GM12801 (cell line): Measurements from ENCODE around the gene VEGFB.

Source experiments
- TF ChIP-seq, protein P1 (sequence below): IDR thresholded peaks from one replicate; pipeline ENCODE4 v1.5.1; 2011; ENCODE audit warnings: control low read depth; ENCODE audit not compliant: insufficient read length; ENCODE audit errors: extremely low read depth

Gene VEGFB

DNA sequence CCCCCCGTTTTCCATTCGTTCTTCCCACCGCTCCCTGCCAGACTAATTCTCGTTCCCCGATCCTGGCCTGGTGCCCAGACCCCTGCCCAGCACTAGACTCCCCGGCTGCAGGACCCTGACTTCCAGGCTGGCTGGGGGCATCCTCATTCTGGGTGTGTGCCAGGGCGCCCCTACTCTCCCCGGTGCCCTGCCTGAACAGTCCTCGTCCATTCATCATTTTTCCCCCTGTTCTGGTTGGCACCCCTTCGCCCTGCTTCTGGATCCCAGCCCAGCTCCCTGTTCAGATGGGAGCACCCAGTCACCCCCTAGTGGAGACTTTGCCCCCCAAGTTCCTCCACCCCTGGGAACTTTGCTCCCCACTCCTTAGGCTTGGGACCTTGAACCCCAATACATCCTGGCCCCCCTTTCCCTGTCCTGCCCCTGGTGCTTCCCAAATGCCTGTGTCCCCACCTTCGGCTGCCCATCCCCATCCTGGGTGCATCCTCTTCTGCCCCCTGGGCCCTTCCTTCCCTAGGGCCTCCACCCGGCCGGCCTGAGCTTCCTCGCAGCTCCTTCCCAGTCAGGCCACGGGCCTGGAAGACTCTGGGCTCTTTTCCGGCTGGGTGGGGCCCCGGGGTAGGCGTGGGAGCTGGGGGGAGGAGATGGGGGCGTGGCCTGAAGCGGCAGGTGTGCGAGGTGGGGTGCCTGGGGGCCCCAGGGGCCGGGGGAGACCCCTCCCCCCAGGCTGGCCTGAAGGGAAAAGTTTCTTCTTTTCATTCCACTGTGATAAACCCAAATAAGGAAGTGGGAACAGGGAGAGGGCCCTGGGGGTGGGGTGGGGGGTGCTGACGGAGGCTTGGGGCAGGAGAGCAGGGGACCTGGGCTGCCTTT lies 17.9 kb downstream of the VEGFB start:
- TF ChIP-seq, protein P1, sequence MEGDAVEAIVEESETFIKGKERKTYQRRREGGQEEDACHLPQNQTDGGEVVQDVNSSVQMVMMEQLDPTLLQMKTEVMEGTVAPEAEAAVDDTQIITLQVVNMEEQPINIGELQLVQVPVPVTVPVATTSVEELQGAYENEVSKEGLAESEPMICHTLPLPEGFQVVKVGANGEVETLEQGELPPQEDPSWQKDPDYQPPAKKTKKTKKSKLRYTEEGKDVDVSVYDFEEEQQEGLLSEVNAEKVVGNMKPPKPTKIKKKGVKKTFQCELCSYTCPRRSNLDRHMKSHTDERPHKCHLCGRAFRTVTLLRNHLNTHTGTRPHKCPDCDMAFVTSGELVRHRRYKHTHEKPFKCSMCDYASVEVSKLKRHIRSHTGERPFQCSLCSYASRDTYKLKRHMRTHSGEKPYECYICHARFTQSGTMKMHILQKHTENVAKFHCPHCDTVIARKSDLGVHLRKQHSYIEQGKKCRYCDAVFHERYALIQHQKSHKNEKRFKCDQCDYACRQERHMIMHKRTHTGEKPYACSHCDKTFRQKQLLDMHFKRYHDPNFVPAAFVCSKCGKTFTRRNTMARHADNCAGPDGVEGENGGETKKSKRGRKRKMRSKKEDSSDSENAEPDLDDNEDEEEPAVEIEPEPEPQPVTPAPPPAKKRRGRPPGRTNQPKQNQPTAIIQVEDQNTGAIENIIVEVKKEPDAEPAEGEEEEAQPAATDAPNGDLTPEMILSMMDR: no peak

DNA sequence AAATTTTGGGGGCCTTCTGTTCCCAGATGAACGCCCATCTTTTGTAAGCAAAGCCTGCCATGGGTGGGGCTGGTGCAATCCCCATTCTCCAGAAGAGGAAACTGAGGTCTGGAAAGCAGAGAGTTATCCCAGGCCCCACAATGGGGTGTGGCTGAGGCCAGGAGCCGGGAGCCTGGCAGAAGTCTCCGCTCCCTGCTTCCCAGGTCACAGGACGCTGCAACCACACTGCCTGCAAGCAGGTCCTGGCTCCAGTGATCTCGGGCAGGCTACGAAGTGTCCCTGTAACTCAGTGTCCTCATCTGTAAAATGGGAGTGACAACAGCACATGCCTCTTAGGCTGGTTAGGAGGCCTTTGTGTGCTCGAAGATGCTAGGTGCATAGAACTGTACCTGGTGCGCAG lies 18.7 kb downstream of the VEGFB start:
- TF ChIP-seq, protein P1: no peak

DNA sequence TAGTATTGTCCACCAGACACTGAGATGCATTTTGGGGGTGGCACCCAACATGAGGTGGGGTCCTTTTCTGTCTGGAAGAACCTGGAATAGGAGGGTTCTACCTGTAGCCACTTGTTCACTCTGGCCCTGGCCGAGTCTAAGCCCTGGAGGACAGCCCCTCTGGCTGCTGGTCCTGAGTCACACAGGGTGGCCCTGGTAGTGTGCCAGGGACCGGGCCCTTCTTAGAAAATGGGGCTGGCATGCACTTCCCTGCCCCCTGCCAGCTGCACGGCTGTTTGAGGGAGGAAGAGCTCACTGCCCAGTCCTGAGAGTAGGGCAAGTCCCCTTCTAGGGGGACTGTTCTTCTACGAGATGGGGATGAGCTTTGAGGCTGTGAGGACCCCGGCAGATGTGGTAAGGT lies 19.1 kb downstream of the VEGFB start:
- TF ChIP-seq, protein P1: no peak

DNA sequence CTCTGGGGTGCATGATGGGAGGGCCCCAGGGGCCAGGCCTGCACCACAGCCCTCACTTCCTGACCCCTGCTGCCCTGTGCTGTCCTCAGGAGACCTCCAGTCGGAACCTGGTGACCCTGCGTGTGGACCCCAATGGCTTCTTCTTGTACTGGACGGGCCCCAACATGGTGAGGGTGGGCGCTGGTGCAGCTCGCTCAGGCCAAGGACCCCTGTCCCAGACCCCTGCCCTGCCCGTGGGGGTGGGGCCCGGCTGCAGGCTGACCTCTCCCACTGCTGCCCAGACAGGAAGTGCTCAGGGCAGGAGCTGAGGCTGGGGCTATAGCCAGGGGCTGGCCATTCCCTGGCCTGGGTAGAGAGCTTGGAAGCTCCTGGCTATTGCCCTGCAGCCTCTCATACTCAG lies 19.9 kb downstream of the VEGFB start:
- TF ChIP-seq, protein P1: no peak

DNA sequence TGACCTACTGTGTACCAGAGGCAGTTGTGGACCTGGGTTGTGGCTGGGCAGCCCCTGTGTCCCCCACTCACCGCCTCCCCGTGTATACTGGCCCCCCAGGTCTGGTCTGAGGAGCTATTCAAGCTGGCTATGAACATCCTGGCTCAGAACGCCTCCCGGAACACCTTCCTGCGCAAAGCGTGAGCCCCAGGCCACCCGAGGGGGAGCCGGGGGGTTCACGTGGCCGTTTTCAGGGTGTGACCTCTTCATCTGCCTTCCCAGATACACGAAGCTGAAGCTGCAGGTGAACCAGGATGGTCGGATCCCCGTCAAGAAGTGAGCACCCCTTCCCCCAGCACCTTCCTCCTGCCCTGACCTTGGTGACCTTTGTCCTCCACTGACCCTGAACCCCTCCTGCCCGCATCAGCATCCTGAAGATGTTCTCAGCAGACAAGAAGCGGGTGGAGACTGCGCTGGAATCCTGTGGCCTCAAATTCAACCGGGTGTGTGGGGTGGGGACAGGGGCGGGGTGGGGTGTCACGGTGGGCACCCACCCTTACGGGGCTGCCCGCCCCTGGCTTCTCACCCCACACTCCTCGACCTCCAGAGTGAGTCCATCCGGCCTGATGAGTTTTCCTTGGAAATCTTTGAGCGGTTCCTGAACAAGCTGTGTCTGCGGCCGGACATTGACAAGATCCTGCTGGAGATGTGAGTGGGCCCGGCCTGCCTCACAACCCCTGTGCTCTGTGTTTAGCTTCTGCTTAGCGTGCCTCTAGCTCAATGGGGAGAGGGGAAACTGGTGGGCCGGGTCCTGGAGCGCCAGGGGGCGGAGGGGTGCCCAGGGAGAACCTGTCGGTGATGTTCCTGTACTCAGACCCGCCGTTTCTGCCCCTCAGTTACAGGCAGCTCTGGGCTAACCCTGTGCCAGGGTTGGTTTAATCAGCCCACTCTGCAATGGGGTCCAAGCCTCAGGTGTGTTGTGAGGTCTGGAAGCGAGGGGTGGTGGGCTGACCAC lies 21.0 kb downstream of the VEGFB start:
- TF ChIP-seq, protein P1: no peak

DNA sequence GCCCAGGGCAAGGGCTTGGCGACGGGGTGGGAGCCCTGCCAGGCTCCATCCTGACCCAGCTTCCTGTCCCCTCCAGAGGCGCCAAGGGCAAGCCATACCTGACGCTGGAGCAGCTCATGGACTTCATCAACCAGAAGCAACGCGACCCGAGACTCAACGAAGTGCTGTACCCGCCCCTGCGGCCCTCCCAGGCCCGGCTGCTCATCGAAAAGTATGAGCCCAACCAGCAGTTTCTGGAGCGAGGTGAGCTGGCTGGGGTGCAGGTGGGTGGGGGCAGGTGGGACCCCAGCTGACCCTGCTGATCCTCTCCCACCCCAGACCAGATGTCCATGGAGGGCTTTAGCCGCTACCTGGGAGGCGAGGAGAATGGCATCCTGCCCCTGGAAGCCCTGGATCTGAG lies 21.9 kb downstream of the VEGFB start:
- TF ChIP-seq, protein P1: no peak

DNA sequence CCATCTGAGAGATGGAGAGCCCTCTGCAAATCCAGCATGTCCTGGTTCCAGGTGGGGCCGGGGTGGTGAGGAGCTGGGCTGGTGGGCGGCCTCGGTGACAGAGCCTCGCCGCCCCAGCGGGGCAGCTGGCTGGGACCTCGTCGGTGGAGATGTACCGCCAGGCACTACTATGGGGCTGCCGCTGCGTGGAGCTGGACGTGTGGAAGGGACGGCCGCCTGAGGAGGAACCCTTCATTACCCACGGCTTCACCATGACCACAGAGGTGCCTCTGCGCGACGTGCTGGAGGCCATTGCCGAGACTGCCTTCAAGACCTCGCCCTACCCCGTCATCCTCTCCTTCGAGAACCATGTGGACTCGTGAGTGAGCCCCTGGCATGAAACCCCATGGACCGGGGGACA lies 24.0 kb downstream of the VEGFB start:
- TF ChIP-seq, protein P1: no peak
